GM18909 (cell line): ENCODE data around the gene KCNN3.

Experiments
- ATAC-seq: cut with Tn5 transposase; IDR thresholded peaks from one replicate; pipeline ENCODE4 v1.9.1; 2021; ENCODE audit warnings: mild to moderate bottlenecking; ENCODE audit not compliant: unreplicated experiment, poor library complexity

The KCNN3 gene

DNA sequence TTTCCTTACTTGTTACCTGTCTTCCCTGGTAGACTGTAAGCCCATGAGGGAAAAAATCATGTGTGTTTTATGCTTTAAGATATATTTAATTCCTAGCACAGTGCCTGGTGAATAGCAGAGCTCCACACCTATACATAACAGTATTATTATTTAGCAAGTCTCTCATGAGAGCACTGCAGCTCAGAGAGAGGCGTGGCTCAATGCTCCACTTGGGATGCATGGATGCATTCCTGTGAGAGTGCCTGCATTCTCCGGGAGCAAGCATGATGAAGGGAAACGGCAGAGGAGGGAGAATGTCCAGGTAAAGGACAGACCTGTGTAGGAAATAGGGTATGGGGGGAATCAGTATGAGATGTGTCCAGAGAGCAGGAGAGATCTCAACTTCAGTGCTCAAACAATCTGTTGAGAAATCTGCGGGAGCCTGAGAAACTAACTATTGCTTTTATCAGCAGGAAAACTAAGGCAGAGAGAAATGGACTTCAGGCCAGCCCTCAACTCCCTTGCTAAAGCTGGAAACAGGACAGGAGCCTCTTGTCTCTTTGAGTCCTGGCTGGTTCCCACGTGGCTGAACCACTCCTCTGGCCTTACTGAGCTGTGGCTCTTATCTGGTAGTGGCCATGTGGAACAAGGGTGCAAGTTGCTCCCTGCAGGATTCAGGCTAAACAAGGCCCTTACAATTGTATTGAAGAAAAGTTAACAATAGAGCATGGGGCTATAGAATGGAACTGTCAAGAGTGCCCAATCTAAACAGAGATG lies 113.1 kb downstream of the KCNN3 start:
- ATAC-seq: no peak

DNA sequence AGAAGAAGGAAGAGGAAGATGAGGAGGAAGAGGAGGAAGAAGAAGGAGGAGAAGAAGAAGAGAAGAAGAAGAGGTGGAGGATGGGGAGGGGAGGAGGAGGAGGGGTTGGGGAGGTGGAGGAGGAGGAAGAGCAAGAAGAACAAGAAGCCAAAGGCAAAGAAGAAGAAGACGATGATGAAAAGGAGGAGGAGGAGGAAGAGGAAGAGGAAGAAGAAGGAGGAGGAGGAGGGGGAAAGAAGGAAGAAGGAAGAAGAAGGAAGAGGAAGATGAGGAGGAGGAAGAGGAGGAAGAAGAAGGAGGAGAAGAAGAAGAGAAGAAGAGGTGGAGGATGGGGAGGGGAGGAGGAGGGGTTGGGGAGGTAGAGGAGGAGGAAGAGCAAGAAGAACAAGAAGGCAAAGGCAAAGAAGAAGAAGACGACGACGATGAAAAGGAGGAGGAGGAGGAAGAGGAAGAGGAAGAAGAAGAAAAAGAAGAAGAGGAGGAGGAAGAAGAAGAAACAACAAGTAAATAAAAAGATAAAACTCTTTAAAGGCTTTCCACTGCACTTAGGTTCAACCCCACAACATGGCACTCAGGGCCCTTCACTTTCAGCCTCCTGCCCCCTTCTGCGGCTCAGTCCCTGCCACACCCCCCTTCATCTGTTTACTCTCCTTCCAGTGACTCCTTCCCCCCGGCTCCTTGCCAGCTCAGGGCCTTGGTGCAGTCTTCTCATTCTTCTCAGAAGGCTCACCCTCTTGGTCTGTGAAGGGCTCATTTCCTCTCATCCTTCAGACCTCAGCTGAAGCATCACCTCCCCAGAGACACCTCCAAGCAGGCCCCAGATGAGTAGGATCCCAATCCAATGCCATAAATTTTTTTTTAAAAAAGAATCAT lies 114.0 kb downstream of the KCNN3 start:
- no peak for ATAC-seq

- ATAC-seq: no peak
These were observed 116.7 kb downstream of the KCNN3 start for GRCh38 chr1:154753426-154753825.

DNA sequence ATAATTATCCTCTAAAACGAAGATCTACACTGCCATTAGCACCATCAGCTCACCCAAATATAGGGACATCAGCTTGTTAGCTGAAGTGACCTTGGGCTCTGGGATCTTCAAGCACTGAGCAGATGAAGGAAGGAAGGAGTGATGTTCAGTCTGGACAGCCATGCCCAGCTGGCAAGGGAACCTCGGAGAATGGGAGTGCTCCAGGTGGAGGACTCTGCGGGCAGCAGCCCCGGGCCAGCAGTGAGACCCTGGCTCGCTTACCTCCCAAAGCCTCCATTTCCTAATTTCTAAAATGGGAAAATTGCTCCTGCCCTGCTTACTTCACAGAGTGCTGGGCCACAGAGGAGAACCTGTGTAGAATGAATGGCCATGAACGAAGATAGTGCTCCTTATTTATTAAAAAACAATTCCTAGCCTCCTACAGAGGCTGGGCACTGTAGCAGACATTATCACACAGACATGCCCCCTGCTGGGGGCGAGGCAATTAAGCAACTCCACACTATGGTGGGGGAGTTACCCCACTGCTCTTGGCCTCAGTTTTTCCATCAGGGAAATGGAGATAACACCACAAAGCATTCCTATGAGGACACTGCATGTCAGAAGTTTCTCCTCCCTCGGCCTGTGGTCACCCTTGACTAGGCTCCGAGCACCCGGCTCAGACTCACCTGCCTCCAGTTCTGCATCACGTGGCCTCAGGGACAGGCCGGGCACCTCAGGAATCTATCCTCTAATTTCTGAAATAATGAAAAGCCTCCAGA lies 117.6 kb downstream of the KCNN3 start:
- ATAC-seq: no peak

DNA sequence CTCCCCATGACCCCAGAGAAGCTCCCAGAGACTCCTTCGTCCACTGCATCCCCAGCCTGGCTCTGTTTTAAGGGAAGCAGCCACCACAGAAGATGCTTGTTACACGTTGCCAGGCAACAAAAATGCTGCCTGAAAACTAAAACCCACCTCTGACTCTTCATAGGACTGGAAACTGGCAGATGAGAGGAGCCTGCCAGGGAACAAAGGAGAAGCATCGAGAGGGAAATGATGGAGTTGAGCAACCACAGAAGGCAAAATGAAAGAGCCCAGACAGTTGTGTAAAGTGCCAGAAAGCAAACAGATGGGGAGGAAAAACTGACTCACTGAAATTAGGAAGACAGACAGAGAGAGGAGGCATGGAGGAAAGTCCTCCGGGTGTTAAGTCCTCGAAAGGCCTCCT lies 118.4 kb downstream of the KCNN3 start:
- no peak for ATAC-seq

DNA sequence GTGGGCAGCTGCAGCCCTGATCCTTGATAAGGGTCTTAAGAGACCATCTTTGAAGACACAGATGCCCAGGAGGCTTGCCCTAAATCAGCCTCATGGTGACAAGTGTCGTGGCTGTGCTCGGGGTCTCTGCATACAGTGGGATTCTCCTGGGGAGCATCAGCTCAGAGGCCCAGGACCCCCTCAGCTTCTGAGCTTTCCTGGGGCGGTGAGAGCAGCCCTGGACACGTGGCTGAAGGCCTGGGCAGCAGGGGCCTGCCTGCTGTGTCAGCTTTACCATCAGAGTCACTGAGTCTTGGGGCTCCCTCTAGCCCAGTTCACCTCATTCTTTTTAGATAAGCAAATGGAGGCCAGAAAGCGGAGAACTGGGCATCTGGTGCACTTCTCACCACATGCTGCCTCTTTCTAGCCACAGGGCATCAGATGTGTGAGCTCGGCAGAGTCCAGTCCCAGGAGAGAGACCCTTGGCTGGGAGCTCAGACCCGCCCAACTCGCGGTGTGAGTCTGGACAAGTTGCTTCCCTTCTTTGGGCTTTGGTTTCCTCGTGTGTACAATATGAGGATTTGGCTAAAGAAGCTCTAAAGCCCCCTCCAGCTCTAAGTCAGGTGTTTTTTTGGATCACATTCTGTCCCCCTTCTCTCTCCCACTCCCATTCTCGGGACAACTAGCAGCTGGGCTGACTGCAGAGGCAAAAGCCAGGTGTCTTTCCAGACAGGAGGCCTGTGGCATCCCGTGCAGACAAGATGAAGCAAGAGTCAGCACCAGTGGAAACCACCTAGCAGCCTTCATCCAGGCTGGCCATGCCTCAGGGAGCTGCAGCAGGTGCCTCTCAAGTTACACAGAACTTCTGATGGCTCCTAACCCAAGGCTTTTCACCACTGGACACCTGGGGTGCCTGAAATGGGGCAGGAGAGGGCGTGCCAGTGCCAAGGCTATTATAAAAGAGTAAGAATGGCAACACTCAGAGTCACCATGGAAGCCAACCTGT lies 119.1 kb downstream of the KCNN3 start:
- ATAC-seq: no peak

DNA sequence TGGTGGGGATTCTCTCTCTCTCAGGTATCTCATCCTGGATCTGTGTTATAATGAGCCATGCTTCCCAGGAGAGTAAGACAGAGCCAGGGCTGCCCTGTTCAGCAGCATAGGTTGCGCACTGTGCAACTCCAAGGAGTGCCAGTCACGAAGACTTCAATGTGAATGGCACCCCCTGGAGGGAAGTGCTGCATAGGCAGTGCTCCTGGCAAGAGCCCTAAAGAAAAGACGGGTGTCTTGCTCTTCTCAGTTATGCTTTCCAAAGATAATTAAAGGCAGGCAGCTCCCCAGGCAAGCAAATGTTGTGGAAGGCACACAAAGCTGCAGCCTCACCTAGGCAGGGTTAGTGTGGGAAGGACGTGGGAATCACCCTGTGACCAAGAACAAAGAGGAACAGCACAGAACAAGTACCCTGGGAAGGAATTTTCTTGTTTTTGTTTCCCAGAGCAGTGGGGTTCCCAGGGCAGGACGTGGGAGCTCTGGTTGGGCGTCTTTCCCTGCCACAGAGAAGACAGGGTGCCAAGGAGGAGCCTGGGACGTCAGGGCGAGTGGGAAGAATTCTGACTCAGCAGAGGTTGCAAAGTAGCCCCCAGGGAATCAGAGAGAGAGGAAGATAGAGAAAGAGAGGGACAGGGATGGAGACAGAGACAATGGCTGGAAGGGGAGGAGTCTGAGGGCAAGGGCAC lies 120.9 kb downstream of the KCNN3 start:
- no peak for ATAC-seq

DNA sequence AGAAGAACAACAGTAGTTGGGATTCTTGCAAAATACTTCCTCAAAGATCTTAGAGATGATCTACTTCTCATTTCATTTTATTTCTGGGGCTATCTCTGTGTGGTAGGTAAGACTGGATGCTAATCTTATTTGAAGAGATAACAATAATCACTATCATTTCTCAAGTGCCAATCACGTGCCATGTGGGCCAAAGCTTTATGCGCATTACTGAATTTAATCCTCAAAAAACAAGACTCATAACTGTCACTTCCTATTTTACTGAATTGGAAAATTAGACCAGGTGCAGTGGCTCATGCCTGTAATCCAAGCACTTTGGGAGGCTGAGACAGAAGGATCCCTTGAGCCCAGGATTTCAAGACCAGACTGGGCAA lies 121.7 kb downstream of the KCNN3 start:
- no peak for ATAC-seq

DNA sequence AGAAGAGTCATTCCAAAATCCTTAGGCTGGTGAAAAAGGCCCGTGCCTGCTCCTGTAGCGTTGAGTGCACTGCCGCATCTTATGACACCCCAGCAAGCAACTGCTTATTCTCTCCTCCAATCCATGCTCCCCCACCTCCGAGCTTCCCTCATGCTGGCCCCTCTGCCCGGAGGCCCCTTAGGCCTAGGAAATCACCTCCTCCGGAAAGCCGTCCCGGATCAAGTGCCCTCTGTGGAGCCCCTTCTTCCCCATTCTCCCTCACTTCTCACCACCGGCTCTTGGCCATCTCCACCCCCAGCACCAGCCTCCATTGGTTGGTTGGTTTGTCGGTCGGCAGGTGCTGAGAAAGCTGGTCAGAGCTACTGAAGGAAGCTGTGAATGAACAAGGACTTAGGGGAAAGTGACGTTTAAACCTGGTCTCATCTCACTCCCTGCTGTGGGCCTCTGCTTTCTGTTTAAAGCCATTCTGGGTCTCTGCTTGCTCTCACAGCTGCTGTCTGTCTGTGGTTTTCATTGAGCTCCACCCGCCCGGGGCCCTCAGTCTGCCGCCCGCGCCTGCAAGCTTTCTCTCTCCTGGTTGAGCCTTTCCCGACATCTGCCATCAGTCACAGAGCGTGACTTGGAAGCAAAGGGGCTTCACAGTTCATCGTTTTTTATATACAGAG lies 122.2 kb downstream of the KCNN3 start:
- ATAC-seq: peak; percentile 81

DNA sequence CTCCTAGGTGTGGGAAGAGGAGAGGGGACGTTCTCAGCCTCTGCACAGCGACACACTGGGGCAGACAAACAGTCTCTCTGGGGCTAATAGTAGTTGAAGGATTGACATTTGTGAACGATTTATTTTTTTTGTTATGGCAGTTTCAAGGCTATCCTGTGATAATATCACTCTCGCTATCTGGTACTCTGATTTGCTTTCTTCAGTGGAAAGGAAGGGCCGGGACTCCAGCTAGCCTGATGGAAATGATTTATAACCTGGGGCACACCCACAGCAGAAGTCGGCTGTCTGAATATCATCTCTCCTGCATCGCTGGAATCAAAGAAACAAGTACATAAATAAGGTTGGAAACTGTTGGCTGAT lies 122.7 kb downstream of the KCNN3 start:
- ATAC-seq: no peak

GRCh38 chr1:154746622-154747299 lies 123.3 kb downstream of the KCNN3 start:
- ATAC-seq: no peak

GRCh38 chr1:154745750-154746425 lies 124.2 kb downstream of the KCNN3 start:
- no peak for ATAC-seq

GRCh38 chr1:154745286-154745731 lies 124.8 kb downstream of the KCNN3 start:
- no peak for ATAC-seq

DNA sequence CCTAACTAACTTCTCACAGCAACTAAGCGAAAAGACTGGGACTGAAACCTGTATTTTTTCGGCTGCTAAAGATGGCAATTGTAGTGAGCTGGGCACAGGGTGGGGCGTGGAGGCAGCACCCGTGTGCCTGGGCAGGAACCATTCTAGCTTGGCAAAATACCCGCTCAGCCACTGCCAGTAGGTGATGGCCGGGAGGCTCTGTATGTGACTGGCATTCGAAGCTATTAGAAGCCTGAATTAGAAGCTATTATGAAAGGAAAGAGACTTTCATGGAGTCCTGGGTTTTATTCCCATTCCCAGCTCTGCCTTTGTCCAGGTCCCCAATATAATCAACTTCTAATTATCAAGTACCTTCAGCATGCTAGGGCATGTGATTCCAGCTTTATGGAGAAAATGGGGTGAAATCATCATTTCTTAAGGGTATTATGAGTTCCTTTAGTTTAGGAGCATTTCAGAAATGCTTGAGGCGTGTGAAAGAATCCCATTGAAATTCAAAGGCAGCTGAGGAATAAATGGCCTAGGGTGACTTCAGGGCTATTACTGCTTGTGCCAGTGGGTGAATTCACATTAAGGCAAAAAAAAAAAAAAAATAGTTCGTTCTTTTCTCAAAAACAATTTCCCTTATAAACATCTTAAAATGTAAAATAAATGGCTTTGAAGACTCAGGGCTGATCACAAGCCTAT lies 125.6 kb downstream of the KCNN3 start:
- ATAC-seq: no peak

DNA sequence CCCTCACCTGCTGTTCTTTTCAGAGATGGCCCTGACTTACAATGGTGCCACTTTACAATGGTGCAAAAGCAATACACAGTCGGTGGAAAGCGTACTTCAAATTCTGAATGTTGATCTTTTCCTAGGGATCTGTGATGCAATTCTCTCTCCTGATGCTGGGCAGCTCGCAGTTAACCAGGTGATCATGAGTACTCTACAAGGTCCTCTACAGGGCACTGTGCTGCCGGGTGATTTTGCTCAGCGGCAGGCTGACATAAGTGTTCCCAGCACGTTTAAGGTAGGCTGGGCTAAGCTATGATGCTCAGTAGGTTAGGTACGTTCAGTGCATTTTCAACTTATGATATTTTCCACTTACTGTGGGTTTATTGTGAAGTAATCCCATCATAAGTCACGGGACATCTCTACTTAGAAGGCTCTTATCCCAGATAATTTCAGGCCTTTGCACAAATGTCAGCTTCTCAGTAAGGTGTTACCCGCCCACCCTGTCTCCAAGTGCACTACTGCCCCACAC lies 126.5 kb downstream of the KCNN3 start:
- no peak for ATAC-seq

DNA sequence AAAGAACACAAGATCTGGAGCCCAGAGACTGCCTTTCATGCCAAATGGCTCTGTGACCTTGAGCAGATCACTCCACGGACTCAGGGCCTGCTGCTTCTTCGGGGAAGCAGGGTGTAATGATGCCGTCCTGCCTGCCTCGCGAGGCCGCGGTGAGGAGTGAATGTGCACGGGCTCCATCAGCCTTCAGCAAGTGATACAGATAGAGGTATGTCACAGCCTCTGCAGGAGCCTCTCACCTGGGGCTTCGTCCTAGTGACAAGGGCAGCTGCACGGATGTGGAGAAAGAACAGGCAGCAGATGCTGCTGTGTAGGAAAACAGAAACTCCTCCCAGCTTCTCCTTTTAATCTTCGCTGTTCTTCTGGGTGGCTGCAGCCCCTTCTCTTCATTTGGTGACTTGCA lies 127.5 kb downstream of the KCNN3 start:
- ATAC-seq: no peak
